Mesenchymal stem cell (in vitro differentiated cells and primary cell): ENCODE results near the gene ENOSF1.
"Not testable (repeated sequence)": the region's sequence is repeated elsewhere in the genome, so short reads cannot be mapped to it uniquely, and the experiment has no call there.

Experiments
- DNase-seq: peaks from one replicate; pipeline ENCODE4 v3.0.0-alpha.2; 2013
- H2AFZ ChIP-seq: one replicate; pipeline ENCODE4 v1.6.1; 2013; ENCODE audit warnings: low read depth, mild to moderate bottlenecking, control low read depth, inconsistent platforms, low read length, moderate library complexity
- H2AK5ac ChIP-seq: 2 replicates; pipeline ENCODE4 v1.6.1; 2013; ENCODE audit warnings: low read length, moderate library complexity, mild to moderate bottlenecking, inconsistent platforms; ENCODE audit not compliant: severe bottlenecking
- H2BK120ac ChIP-seq: one replicate; pipeline ENCODE4 v1.6.1; 2013; ENCODE audit warnings: low read depth, mild to moderate bottlenecking, inconsistent platforms, low read length, moderate library complexity
- H2BK12ac ChIP-seq, 2 experiments: one replicate each; pipeline ENCODE4 v1.6.1; 2013; ENCODE audit warnings: inconsistent platforms in 2 of 2, low read length in 2 of 2, mild to moderate bottlenecking in 2 of 2, moderate library complexity in 2 of 2, control low read depth in 1 of 2
- H2BK15ac ChIP-seq: one replicate; pipeline ENCODE4 v1.6.1; 2013; ENCODE audit warnings: mild to moderate bottlenecking, low read depth, inconsistent platforms; ENCODE audit not compliant: poor library complexity, severe bottlenecking
- H2BK5ac ChIP-seq: 2 replicates; pipeline ENCODE4 v1.6.1; 2013; ENCODE audit warnings: low read depth, mild to moderate bottlenecking, low read length, control low read depth, inconsistent platforms; ENCODE audit not compliant: poor library complexity, severe bottlenecking
- H3K14ac ChIP-seq, 2 experiments: one replicate each; pipeline ENCODE4 v1.6.1; 2013; ENCODE audit warnings: inconsistent platforms in 2 of 2, low read length in 2 of 2, control low read depth in 1 of 2, mild to moderate bottlenecking in 1 of 2, moderate library complexity in 1 of 2
- H3K18ac ChIP-seq, 2 experiments: one replicate each; pipeline ENCODE4 v1.6.1; 2013; ENCODE audit warnings: inconsistent platforms in 2 of 2, low read length in 2 of 2, control low read depth in 1 of 2, low read depth in 1 of 2, mild to moderate bottlenecking in 1 of 2
- H3K23ac ChIP-seq, 2 experiments: one replicate each; pipeline ENCODE4 v1.6.1; 2013; ENCODE audit warnings: inconsistent platforms in 2 of 2, low read length in 2 of 2, mild to moderate bottlenecking in 2 of 2, moderate library complexity in 2 of 2, control low read depth in 1 of 2
- H3K27ac ChIP-seq: 2 replicates; pipeline ENCODE4 v1.5.1; 2013; ENCODE audit warnings: mild to moderate bottlenecking, moderate library complexity, low read length, control low read depth, inconsistent platforms; ENCODE audit not compliant: poor library complexity, severe bottlenecking
- H3K27me3 ChIP-seq, 2 experiments: 2 replicates each; pipeline versions ENCODE4 v1.6.1 to v1.7.0; 2013; ENCODE audit warnings: low read length in 2 of 2, mild to moderate bottlenecking in 2 of 2, moderate library complexity in 2 of 2, control low read depth in 1 of 2, inconsistent platforms in 1 of 2; ENCODE audit not compliant: control insufficient read depth in 1 of 2, insufficient read depth in 1 of 2
- H3K36me3 ChIP-seq, 2 experiments: 2 replicates each; pipeline versions ENCODE4 v1.6.1 to v1.7.0; 2013; ENCODE audit warnings: low read length in 2 of 2, control low read depth in 1 of 2, inconsistent platforms in 1 of 2, low read depth in 1 of 2, mild to moderate bottlenecking in 1 of 2; ENCODE audit not compliant: insufficient read depth in 2 of 2, control insufficient read depth in 1 of 2
- H3K4ac ChIP-seq, 2 experiments: one replicate each; pipeline ENCODE4 v1.6.1; 2013; ENCODE audit warnings: inconsistent platforms in 2 of 2, low read length in 2 of 2, mild to moderate bottlenecking in 2 of 2, moderate library complexity in 2 of 2, control low read depth in 1 of 2, low read depth in 1 of 2
- H3K4me1 ChIP-seq: 2 replicates; pipeline ENCODE4 v1.6.1; 2013; ENCODE audit warnings: low read depth, low read length, control low read depth; ENCODE audit not compliant: control insufficient read depth, insufficient read depth
- H3K4me2 ChIP-seq: 2 replicates; pipeline ENCODE4 v1.6.1; 2013; ENCODE audit warnings: low read length, mild to moderate bottlenecking, inconsistent platforms; ENCODE audit not compliant: poor library complexity, severe bottlenecking
- H3K4me3 ChIP-seq, 2 experiments: 2 replicates each; pipeline versions ENCODE4 v1.5.1 to v1.7.0; 2013; ENCODE audit warnings: low read length in 2 of 2, mild to moderate bottlenecking in 2 of 2, control low read depth in 1 of 2, low read depth in 1 of 2; ENCODE audit not compliant: insufficient read depth in 1 of 2
- H3K79me1 ChIP-seq: replicated peaks from 2 replicates; pipeline ENCODE4 v1.6.1; 2013; ENCODE audit warnings: mild to moderate bottlenecking, control low read depth, low read length, inconsistent platforms; ENCODE audit not compliant: poor library complexity, severe bottlenecking
- H3K9ac ChIP-seq: 2 replicates; pipeline ENCODE4 v1.7.0; 2013; ENCODE audit warnings: mild to moderate bottlenecking, low read length, moderate library complexity
- H3K9me3 ChIP-seq: 2 replicates; pipeline ENCODE4 v1.7.0; 2013; ENCODE audit warnings: mild to moderate bottlenecking, low read length; ENCODE audit not compliant: control insufficient read depth
- H4K8ac ChIP-seq: one replicate; pipeline ENCODE4 v1.6.1; 2013; ENCODE audit warnings: inconsistent platforms, mild to moderate bottlenecking, low read length, moderate library complexity
- H4K91ac ChIP-seq: one replicate; pipeline ENCODE4 v1.6.1; 2013; ENCODE audit warnings: mild to moderate bottlenecking, low read length, inconsistent platforms
- WGBS: methylation state at CpG from one replicate; pipeline ENCODE4 v1.1.7; 2013; ENCODE audit warnings: mixed read lengths; 5-methylcytosine and 5-hydroxymethylcytosine counted together

The ENOSF1 gene

GRCh38 chr18:682416-682815 lies 30.0 kb downstream of the ENOSF1 start:
- not testable (repeated sequence) for H3K14ac ChIP-seq

GRCh38 chr18:681985-682384 lies 30.4 kb downstream of the ENOSF1 start:
- 95% methylated on average over 5 of the region's 5 CpGs for WGBS
- H3K14ac ChIP-seq = peak overlapping the region in 1 of 2 experiments; percentile 16
- no peak overlapping the region for H2AFZ ChIP-seq
- no peak overlapping the region for H3K18ac ChIP-seq
- peaks cover 7% of the 10 kb centered on the region for H3K4me1 ChIP-seq
- H4K91ac ChIP-seq = no peak overlapping the region
- peaks cover 45 to 90% of the 10 kb centered on the region in 2 experiments for H3K36me3 ChIP-seq
- no peak overlapping the region for H4K8ac ChIP-seq
- no peak overlapping the region for H3K9ac ChIP-seq
- no peak for DNase-seq
- H3K79me1 ChIP-seq = peaks cover 5% of the 10 kb centered on the region
- H3K4ac ChIP-seq = no peak overlapping the region
- H3K9me3 ChIP-seq = no peaks in the 10 kb centered on the region
- no peak overlapping the region for H3K4me3 ChIP-seq
- H3K23ac ChIP-seq = no peak overlapping the region
- no peak overlapping the region for H2AK5ac ChIP-seq
- no peak overlapping the region for H2BK12ac ChIP-seq
- H3K4me2 ChIP-seq = no peak overlapping the region
- no peak overlapping the region for H3K27ac ChIP-seq
- no peaks in the 10 kb centered on the region for H3K27me3 ChIP-seq
- H2BK120ac ChIP-seq = no peak overlapping the region
- no peak overlapping the region for H2BK15ac ChIP-seq
- H2BK5ac ChIP-seq = no peak overlapping the region

More at GRCh38 chr18:682416-682815, 30.0 kb downstream of the ENOSF1 start:
- not testable (repeated sequence) for H3K9me3 ChIP-seq, H2BK5ac ChIP-seq, H3K4me2 ChIP-seq, H3K18ac ChIP-seq, H3K9ac ChIP-seq, H3K4me3 ChIP-seq, H2BK120ac ChIP-seq, H2AK5ac ChIP-seq, H3K23ac ChIP-seq, H3K27ac ChIP-seq, H3K27me3 ChIP-seq, H3K4ac ChIP-seq, H4K8ac ChIP-seq, DNase-seq, H3K79me1 ChIP-seq, H4K91ac ChIP-seq, H2BK12ac ChIP-seq, H2AFZ ChIP-seq, H3K4me1 ChIP-seq, H2BK15ac ChIP-seq
- H3K36me3 ChIP-seq = peaks cover 45 to 90% of the 10 kb centered on the region in 2 experiments
- WGBS = 99% methylated on average over 9 of the region's 9 CpGs

- Histone ChIP-seq H3K36me3 (peaks cover 47 to 90% of the 10 kb centered on the region in 2 experiments), H3K9ac (no peak overlapping the region), H3K4me1 (peaks cover 3% of the 10 kb centered on the region), H4K91ac (no peak overlapping the region), H3K9me3 (no peaks in the 10 kb centered on the region), H3K27ac (no peak overlapping the region), H2BK12ac (no peak overlapping the region), H2AK5ac (no peak overlapping the region), H2AFZ (no peak overlapping the region), H3K79me1 (peaks cover 8% of the 10 kb centered on the region), H3K4ac (no peak overlapping the region), H3K4me2 (no peak overlapping the region), H4K8ac (no peak overlapping the region), H2BK5ac (no peak overlapping the region), H3K27me3 (no peaks in the 10 kb centered on the region), H2BK15ac (no peak overlapping the region), H3K14ac (no peak overlapping the region), H3K23ac (no peak overlapping the region), H2BK120ac (no peak overlapping the region), H3K4me3 (no peak overlapping the region), H3K18ac (no peak overlapping the region)
- DNase-seq = no peak
- WGBS = 95% methylated on average over 4 of the region's 4 CpGs
Observed at GRCh38 chr18:680392-680791, 32.0 kb downstream of the ENOSF1 start.

DNA sequence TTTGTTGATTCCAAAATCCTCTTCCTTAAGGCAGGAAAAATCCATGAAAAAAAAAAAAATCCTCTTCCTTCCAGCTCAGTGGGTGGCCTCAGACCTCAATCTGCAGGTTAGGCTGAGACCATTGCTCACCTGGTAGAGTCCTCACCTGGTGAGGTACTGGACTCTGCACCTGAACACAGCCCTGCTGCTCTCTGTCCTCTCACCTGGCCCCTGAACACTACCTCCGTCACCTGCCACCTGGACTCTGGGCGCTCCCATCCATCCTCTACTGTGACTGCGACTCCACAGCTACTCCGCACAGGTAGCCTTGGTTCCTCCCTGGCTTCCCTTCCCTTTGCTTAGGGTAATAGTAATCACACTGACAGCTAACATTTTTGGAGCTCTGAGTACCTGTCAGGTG lies 32.9 kb downstream of the ENOSF1 start:
- Histone ChIP-seq H3K18ac (no peak overlapping the region), H3K27me3 (no peaks in the 10 kb centered on the region), H2AFZ (no peak overlapping the region), H2BK120ac (no peak overlapping the region), H3K4me3 (no peak overlapping the region), H3K27ac (no peak overlapping the region), H2BK15ac (no peak overlapping the region), H3K9me3 (no peaks in the 10 kb centered on the region), H3K4me2 (no peak overlapping the region), H3K36me3 (peaks cover 52 to 89% of the 10 kb centered on the region in 2 experiments), H4K8ac (no peak overlapping the region), H3K14ac (no peak overlapping the region), H2BK5ac (no peak overlapping the region), H3K9ac (no peak overlapping the region), H3K4ac (no peak overlapping the region), H3K23ac (no peak overlapping the region), H3K4me1 (peaks cover 3% of the 10 kb centered on the region), H4K91ac (no peak overlapping the region), H2AK5ac (no peak overlapping the region), H3K79me1 (peaks cover 8% of the 10 kb centered on the region), H2BK12ac (no peak overlapping the region)
- 97% methylated on average over 4 of the region's 4 CpGs for WGBS
- DNase-seq = no peak
